DND-41 (cell line): ENCODE measurements around the gene TRPM1.

Source experiments
- ATAC-seq: fragments of 200-7000 bp; cut with Tn5 transposase; 3 replicates; pipeline ENCODE4 v1.9.1; 2021; ENCODE audit warnings: low read depth; ENCODE audit not compliant: insufficient read depth
- DNase-seq: peaks from one replicate; pipeline ENCODE4 v3.0.0-alpha.2; 2020
- H2AFZ ChIP-seq: 2 replicates; pipeline ENCODE4 v1.6.0; 2012; ENCODE audit warnings: low read depth, low read length
- H3K27ac ChIP-seq: 2 replicates; pipeline ENCODE4 v1.5.1; 2012; ENCODE audit warnings: low read length, inconsistent platforms
- H3K27me3 ChIP-seq: fragments of 200-600 bp; sonication (generic); 2 replicates; pipeline ENCODE4 v1.6.0; 2012; ENCODE audit warnings: low read length, mild to moderate bottlenecking, inconsistent platforms; ENCODE audit not compliant: insufficient read depth, poor library complexity
- H3K36me3 ChIP-seq: 2 replicates; pipeline ENCODE4 v1.5.1; 2012; ENCODE audit warnings: low read length, inconsistent platforms; ENCODE audit not compliant: insufficient read depth
- H3K4me1 ChIP-seq: 2 replicates; pipeline ENCODE4 v1.5.1; 2012; ENCODE audit warnings: mild to moderate bottlenecking, low read length; ENCODE audit not compliant: insufficient read depth
- H3K4me2 ChIP-seq: 2 replicates; pipeline ENCODE4 v1.6.0; 2012; ENCODE audit warnings: mild to moderate bottlenecking, moderate library complexity, low read length, inconsistent platforms; ENCODE audit not compliant: insufficient read depth
- H3K4me3 ChIP-seq, 2 experiments: fragments of 200-600 bp in 1 of 2; shearing (Covaris generic) in 1 of 2; 2 replicates each; pipeline ENCODE4 v1.5.1; 2012 to 2016; ENCODE audit warnings: inconsistent platforms in 2 of 2, low read length in 2 of 2, mild to moderate bottlenecking in 2 of 2, low read depth in 1 of 2, moderate library complexity in 1 of 2
- H3K79me2 ChIP-seq: 2 replicates; pipeline ENCODE4 v1.6.0; 2012; ENCODE audit warnings: low read length, inconsistent platforms; ENCODE audit not compliant: insufficient read depth
- H3K9ac ChIP-seq: 2 replicates; pipeline ENCODE4 v1.6.0; 2012; ENCODE audit warnings: low read depth, mild to moderate bottlenecking, inconsistent platforms, low read length, moderate library complexity
- H3K9me3 ChIP-seq: 2 replicates; pipeline ENCODE4 v1.5.1; 2012; ENCODE audit warnings: low read length, moderate library complexity, mild to moderate bottlenecking, inconsistent platforms; ENCODE audit not compliant: insufficient read depth, severe bottlenecking
- H4K20me1 ChIP-seq: 2 replicates; pipeline ENCODE4 v1.6.0; 2012; ENCODE audit warnings: low read length; ENCODE audit not compliant: insufficient read depth
- EZH2 ChIP-seq: IDR thresholded peaks from 3 replicates; pipeline ENCODE4 v1.6.1; 2012; ENCODE audit warnings: borderline replicate concordance, low read depth, mild to moderate bottlenecking, moderate library complexity, low read length, inconsistent platforms; ENCODE audit not compliant: severe bottlenecking
- TF ChIP-seq, protein P1 (sequence below): IDR thresholded peaks from 2 replicates; pipeline ENCODE4 v1.5.1; 2012; ENCODE audit warnings: borderline replicate concordance, low read length, moderate library complexity, mild to moderate bottlenecking; ENCODE audit not compliant: poor library complexity, severe bottlenecking; ENCODE audit errors: extremely low read depth

Gene TRPM1

DNA sequence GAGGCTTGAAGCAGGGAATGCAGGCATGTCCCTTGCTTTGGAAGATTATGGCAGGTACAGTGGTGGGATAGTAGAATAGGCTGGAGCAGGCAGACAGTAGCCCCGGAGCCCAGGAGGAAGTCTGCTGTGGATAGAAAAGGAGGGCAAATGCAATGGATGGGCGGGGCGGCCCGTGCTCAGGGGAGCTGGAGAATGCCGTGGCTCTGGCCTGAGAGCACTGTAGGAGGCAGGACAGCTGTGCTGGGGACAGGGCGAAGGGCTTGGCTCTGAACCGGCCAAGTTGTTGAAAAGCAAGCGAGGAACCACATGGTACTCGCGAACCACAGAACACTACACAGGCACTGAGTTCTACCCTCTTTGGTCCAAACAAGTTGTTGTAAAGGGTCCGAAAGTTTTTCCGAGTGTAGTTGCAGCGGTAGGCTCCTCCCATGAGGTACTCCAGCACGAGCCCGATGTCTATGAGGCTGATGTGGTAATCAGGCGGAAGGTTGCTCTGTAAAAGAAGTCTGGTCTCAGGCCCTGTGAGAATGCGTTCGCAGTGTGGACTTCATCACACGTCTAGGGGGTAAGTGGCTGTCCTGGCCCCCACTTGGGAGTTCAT is 54.7 kb downstream of the TRPM1 start:
- H3K79me2 ChIP-seq = no peaks in the 10 kb centered on the region
- TF ChIP-seq, protein P1, sequence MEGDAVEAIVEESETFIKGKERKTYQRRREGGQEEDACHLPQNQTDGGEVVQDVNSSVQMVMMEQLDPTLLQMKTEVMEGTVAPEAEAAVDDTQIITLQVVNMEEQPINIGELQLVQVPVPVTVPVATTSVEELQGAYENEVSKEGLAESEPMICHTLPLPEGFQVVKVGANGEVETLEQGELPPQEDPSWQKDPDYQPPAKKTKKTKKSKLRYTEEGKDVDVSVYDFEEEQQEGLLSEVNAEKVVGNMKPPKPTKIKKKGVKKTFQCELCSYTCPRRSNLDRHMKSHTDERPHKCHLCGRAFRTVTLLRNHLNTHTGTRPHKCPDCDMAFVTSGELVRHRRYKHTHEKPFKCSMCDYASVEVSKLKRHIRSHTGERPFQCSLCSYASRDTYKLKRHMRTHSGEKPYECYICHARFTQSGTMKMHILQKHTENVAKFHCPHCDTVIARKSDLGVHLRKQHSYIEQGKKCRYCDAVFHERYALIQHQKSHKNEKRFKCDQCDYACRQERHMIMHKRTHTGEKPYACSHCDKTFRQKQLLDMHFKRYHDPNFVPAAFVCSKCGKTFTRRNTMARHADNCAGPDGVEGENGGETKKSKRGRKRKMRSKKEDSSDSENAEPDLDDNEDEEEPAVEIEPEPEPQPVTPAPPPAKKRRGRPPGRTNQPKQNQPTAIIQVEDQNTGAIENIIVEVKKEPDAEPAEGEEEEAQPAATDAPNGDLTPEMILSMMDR = no peak
- no peak for TF ChIP-seq EZH2
- no peaks in the 10 kb centered on the region for H3K27me3 ChIP-seq
- no peak overlapping the region for H3K9ac ChIP-seq
- H3K36me3 ChIP-seq = no peaks in the 10 kb centered on the region
- no peaks in the 10 kb centered on the region for H3K4me1 ChIP-seq
- no peak overlapping the region for H2AFZ ChIP-seq
- H3K9me3 ChIP-seq = no peaks in the 10 kb centered on the region
- no peak overlapping the region for H3K27ac ChIP-seq
- H3K4me2 ChIP-seq = no peak overlapping the region
- DNase-seq = no peak
- H4K20me1 ChIP-seq = no peaks in the 10 kb centered on the region
- H3K4me3 ChIP-seq = no peak overlapping the region
- ATAC-seq = no peak

DNA sequence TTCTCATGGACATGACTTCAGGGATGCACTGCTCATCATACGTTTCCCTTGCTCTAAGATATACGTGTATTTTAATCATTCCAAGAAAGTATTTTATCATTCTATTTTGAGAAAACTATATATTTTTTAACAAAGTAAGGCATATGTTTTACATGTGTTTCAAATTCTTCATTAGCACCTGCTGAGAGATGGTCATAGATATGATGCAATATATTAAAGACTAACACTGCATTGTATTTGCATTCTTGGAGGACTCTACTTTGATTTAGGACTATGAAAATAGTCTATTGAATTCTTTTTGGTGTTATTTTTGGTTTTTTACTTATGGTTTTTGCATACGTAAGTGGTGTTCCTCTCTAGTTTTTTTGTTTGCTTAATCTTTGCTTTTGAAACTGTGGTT is 55.9 kb downstream of the TRPM1 start:
- Histone ChIP-seq H3K27ac (no peak overlapping the region), H3K4me3 (no peak overlapping the region), H3K27me3 (no peaks in the 10 kb centered on the region), H2AFZ (no peak overlapping the region), H3K9ac (no peak overlapping the region), H3K79me2 (no peaks in the 10 kb centered on the region), H3K4me2 (no peak overlapping the region), H3K36me3 (no peaks in the 10 kb centered on the region), H3K4me1 (no peaks in the 10 kb centered on the region), H3K9me3 (no peaks in the 10 kb centered on the region), H4K20me1 (no peaks in the 10 kb centered on the region)
- TF ChIP-seq, protein P1 = no peak
- no peak for TF ChIP-seq EZH2
- no peak for ATAC-seq
- no peak for DNase-seq

DNA sequence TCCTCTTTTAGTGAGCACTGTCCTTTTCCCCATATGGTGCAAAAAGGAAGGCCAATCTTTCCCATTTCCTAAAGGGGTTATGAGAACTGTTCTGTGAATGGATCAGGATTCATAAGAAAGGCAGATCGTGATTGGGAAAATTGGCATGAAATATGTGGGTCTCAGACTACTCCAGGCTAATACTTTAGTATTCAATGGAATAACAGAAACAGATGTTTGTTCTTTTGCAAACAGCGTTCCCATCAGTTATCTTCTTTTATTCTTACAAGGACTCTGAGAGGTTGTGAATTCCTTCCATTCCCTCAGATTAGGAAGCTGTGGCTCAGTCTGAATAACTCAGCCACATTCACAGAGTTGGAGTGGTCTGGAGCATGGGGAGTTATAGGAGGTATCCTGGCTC is 58.8 kb downstream of the TRPM1 start:
- ATAC-seq (no peak), DNase-seq (no peak)
- H2AFZ ChIP-seq = no peak overlapping the region
- no peak for TF ChIP-seq EZH2
- TF ChIP-seq, protein P1 = no peak
- no peaks in the 10 kb centered on the region for H3K4me1 ChIP-seq
- no peaks in the 10 kb centered on the region for H3K27me3 ChIP-seq
- H3K79me2 ChIP-seq = no peaks in the 10 kb centered on the region
- no peak overlapping the region for H3K4me3 ChIP-seq
- no peak overlapping the region for H3K9ac ChIP-seq
- no peak overlapping the region for H3K4me2 ChIP-seq
- H4K20me1 ChIP-seq = no peaks in the 10 kb centered on the region
- no peaks in the 10 kb centered on the region for H3K36me3 ChIP-seq
- no peaks in the 10 kb centered on the region for H3K9me3 ChIP-seq
- H3K27ac ChIP-seq = no peak overlapping the region

DNA sequence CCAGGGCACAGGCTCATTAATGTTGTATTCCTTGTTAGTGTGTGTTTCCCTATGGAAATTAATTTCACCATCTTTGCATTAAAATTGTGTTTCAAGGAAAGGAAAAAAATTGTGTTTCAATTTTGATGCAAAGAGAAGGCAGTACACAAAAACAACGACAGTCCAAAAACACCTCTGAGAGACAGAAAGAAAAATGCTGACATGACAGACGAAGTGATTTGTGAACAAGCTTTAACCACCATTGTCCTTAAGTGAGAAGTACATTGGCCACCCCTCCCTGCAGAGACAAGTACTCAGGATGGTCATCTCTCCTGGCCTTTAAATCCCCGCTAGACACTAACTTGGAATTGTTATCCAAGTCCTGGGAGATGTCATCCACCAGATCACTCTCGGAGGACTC is 59.9 kb downstream of the TRPM1 start:
- H3K36me3 ChIP-seq = no peaks in the 10 kb centered on the region
- H3K4me3 ChIP-seq = no peak overlapping the region
- no peaks in the 10 kb centered on the region for H4K20me1 ChIP-seq
- H3K79me2 ChIP-seq = no peaks in the 10 kb centered on the region
- ATAC-seq = no peak
- no peak for DNase-seq
- no peak overlapping the region for H2AFZ ChIP-seq
- H3K9me3 ChIP-seq = no peaks in the 10 kb centered on the region
- no peaks in the 10 kb centered on the region for H3K4me1 ChIP-seq
- no peak overlapping the region for H3K27ac ChIP-seq
- no peak overlapping the region for H3K9ac ChIP-seq
- H3K4me2 ChIP-seq = no peak overlapping the region
- H3K27me3 ChIP-seq = no peaks in the 10 kb centered on the region
- TF ChIP-seq EZH2 = no peak
- TF ChIP-seq, protein P1 = no peak
